ENCODE measurements around the gene GAD2.

GAD2 gene

DNA sequence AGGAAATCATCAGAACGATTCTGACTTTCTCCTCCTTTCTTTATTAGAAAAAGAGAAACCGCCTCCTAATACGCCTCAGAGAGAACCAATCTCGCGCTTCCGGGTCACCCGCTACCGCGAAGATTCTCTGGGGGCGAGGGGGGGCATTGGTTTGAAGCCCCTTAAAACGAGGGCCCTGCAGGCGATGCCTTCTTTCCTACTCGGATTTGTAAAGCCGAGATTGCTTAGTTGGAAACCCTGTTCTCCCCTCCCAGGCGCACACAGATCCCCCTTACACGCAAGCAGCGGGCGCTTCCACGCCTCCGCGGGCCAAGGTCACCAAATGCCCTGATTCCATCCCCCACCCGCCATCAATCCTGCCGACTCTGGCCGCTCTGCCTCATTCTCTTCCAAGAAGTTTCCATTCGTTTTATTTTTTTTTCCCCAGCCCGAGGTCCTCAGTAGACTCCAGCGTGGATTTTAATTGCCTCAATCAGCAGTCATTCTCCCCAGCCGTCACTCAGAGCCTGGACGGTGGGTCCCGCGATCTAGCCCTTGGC is 1.1 kb upstream of the GAD2 start:
- Mint-ChIP-seq H3K27me3 (peaks cover 88% of the 10 kb centered on the region), H3K4me3 (peak overlapping the region; percentile 76), H3K36me3 (no peaks in the 10 kb centered on the region), H3K9me3 (no peaks in the 10 kb centered on the region), H3K27ac (no peak overlapping the region), H3K4me1 (peaks cover 43% of the 10 kb centered on the region)
- ATAC-seq, result no peak

DNA sequence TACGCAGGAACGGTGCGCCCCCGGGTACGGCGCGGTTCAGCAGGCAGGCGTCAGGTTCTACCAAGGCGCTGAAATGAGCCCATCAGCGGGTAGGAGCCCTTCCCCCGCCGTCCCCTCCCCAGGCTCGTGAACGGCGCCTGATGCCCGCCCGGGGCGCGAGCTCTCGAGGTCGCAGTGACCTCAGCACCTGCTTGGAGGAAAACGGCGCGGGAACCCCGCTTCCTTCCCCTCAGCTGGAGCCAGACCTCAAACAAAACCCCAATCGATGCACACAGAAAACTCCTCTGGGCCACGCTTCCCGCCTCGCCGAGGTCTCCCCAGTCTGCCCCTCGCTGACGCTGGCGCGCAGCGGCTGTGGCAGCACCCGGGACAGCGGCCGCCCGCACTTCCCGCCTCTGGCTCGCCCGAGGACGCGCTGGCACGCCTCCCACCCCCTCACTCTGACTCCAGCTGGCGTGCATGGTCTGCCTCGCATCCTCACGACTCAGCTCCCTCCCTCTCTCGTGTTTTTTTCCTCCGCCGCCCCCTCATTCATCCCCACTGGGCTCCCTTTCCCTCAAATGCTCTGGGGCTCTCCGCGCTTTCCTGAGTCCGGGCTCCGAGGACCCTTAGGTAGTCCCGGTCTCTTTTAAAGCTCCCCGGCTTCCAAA is 514 bp upstream of the GAD2 start:
- no peak for ATAC-seq
- Mint-ChIP-seq H3K4me3 (peak overlapping the region; percentile 76), H3K27me3 (peaks cover 94% of the 10 kb centered on the region), H3K4me1 (peaks cover 43% of the 10 kb centered on the region), H3K9me3 (no peaks in the 10 kb centered on the region), H3K36me3 (no peaks in the 10 kb centered on the region), H3K27ac (no peak overlapping the region)

DNA sequence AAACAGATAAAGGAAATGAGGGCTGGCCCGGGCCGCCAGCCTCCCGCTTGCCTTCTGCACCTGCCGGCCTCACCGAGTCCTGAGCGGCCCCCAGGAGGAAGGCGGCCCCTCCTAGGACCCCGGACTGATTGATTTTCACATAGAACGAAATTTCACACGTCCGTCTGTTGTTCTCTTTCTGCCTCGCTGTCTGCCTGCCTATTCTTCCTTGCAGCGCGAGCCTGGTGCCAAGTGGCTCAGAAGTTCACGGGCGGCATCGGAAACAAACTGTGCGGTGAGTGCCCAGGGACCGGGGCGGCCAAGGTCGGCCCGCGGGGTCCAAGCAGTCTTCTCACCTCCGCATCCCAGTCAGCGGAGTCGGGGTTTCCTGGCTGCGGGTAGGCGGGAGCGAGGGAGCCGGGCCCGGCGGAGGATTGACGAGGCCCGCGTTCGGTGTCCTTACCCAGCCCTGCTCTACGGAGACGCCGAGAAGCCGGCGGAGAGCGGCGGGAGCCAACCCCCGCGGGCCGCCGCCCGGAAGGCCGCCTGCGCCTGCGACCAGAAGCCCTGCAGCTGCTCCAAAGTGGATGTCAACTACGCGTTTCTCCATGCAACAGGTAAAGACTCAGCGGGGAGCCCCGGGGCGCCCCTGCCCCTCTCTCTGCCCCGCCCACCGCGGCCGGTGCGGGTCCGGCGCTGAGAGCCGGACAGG is 967 bp downstream of the GAD2 start:
- ATAC-seq, result no peak
- Mint-ChIP-seq H3K4me1 (peaks cover 43% of the 10 kb centered on the region), H3K27me3 (peaks cover 98% of the 10 kb centered on the region), H3K27ac (no peak overlapping the region), H3K9me3 (no peaks in the 10 kb centered on the region), H3K4me3 (peak overlapping the region; percentile 21), H3K36me3 (no peaks in the 10 kb centered on the region)

DNA sequence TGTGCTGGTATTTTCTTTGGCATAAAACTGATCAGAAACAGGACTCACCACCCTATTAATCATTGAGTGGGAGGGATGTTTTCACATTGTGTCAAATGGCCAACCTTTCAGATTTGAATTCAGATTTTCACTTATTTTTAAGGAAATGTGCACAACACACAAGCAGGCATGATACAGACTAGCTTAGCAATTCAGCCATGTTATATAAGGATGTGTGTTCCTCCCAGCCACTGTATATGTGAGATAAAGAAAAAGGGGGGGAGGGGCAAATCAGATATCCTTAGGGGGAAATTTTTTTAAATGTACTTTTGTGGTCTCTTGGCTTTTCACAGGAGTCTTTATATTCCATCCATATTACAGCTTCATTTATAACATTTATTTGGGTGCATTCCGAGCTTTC is 3.1 kb downstream of the GAD2 start:
- Mint-ChIP-seq H3K9me3 (no peaks in the 10 kb centered on the region), H3K4me1 (peaks cover 38% of the 10 kb centered on the region), H3K27ac (no peak overlapping the region), H3K27me3 (peaks cover 90% of the 10 kb centered on the region), H3K4me3 (no peak overlapping the region), H3K36me3 (no peaks in the 10 kb centered on the region)
- no peak for ATAC-seq

DNA sequence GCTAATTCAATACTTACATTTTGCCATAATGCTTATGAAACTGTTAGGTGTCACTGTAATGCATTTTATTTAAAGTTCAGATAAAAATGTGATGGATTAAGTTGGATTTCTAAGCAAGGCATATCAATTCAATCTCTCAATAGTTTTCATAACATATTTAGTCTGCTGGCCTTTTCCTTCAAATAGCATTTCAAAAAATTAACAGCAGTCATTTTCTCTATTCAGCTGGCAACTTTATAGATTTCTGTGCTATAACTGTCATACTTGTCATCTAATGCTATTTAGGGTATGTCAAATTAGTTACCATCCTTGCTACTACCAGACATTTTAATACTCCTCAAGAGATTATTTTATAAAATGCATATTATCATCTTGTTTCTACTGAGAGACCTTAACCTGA is 4.3 kb downstream of the GAD2 start:
- no peak for ATAC-seq
- Mint-ChIP-seq H3K4me3 (no peak overlapping the region), H3K9me3 (no peaks in the 10 kb centered on the region), H3K27ac (no peak overlapping the region), H3K36me3 (no peaks in the 10 kb centered on the region), H3K27me3 (peaks cover 90% of the 10 kb centered on the region), H3K4me1 (peaks cover 25% of the 10 kb centered on the region)

DNA sequence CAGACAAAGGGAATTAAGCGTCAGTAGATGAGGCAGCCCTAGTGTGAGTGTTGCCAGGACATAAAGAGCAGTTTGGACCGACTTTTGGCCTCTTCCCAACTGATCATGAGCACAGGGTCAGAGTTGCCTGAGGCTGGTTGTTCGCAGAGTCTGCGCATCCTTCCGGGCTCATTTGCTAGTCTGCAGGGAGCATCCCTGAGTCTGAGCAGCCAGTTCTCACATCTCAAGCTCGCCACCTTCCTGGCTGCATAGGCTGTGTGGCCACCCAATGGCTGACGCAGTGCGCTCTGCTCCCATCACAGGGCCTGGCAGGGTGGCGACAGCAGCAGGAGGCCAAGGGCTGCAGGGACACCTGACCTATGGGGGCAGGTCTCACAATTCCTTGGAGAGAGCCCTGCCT is 5.0 kb downstream of the GAD2 start:
- Mint-ChIP-seq H3K27me3 (peaks cover 84% of the 10 kb centered on the region), H3K36me3 (no peaks in the 10 kb centered on the region), H3K9me3 (no peaks in the 10 kb centered on the region), H3K27ac (no peak overlapping the region), H3K4me3 (no peak overlapping the region), H3K4me1 (peaks cover 19% of the 10 kb centered on the region)
- ATAC-seq, result no peak

DNA sequence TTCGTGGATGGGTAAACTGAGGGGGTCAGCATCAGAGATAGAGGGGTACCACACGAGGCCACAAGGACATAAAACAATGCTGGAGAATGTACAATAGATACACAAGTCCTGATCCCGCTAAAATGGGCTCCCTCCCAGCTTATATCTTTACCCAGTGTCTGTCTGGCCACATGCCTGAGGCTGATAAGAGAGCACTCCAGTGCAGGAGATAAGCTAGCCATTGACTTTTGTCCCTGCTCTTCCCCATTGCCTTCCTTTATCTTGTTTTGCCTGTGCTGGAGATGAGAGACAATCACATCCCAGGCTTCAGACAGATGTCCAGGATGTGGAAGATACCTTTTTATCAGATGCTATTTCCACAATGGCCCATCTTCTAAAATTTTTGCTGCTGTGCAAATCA is 6.0 kb downstream of the GAD2 start:
- Mint-ChIP-seq H3K9me3 (no peaks in the 10 kb centered on the region), H3K4me1 (peaks cover 9% of the 10 kb centered on the region), H3K36me3 (no peaks in the 10 kb centered on the region), H3K4me3 (no peak overlapping the region), H3K27ac (no peak overlapping the region), H3K27me3 (peaks cover 79% of the 10 kb centered on the region)
- no peak for ATAC-seq

GRCh38 chr10:26225322-26225721 is 8.7 kb downstream of the GAD2 start:
- ATAC-seq, result no peak
- H3K36me3 Mint-ChIP-seq, result no peaks in the 10 kb centered on the region
- no peak overlapping the region for H3K4me3 Mint-ChIP-seq
- H3K27me3 Mint-ChIP-seq, result peaks cover 65% of the 10 kb centered on the region
- no peaks in the 10 kb centered on the region for H3K4me1 Mint-ChIP-seq
- no peak overlapping the region for H3K27ac Mint-ChIP-seq
- H3K9me3 Mint-ChIP-seq, result no peaks in the 10 kb centered on the region

- H3K4me1 Mint-ChIP-seq, result no peaks in the 10 kb centered on the region
- no peak overlapping the region for H3K27ac Mint-ChIP-seq
- no peak for ATAC-seq
- H3K4me3 Mint-ChIP-seq, result no peak overlapping the region
- peaks cover 40% of the 10 kb centered on the region for H3K27me3 Mint-ChIP-seq
- no peaks in the 10 kb centered on the region for H3K36me3 Mint-ChIP-seq
- H3K9me3 Mint-ChIP-seq, result no peaks in the 10 kb centered on the region
Measured at GRCh38 chr10:26227786-26228185, 11.2 kb downstream of the GAD2 start.

- H3K27ac Mint-ChIP-seq, result no peak overlapping the region
- no peak overlapping the region for H3K4me3 Mint-ChIP-seq
- H3K9me3 Mint-ChIP-seq, result no peaks in the 10 kb centered on the region
- no peaks in the 10 kb centered on the region for H3K4me1 Mint-ChIP-seq
- H3K27me3 Mint-ChIP-seq, result peaks cover 45% of the 10 kb centered on the region
- ATAC-seq, result no peak
- H3K36me3 Mint-ChIP-seq, result no peaks in the 10 kb centered on the region
Measured at GRCh38 chr10:26232174-26232573, 15.6 kb downstream of the GAD2 start.

DNA sequence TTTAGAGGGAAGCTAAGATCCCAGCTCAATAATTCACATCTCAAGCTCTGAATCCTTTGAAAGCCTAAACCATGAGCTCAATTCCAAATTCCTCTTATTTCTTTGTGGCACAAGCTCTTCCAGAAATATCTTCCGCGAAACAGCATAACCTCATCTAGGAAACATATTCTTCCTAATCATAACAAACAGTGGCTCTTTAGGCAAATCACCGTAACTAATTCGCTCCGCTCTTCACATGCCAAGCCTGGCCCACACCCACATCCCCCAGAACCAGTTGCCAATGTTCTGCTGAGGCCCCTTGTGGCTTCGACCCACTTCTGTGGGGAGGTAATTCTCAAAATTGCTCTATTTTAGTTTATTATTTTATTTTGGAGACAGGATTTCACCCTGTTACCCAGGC is 19.2 kb downstream of the GAD2 start:
- H3K36me3 Mint-ChIP-seq, result no peaks in the 10 kb centered on the region
- H3K4me3 Mint-ChIP-seq, result no peak overlapping the region
- H3K9me3 Mint-ChIP-seq, result no peaks in the 10 kb centered on the region
- H3K27ac Mint-ChIP-seq, result no peak overlapping the region
- no peak for ATAC-seq
- H3K4me1 Mint-ChIP-seq, result no peaks in the 10 kb centered on the region
- H3K27me3 Mint-ChIP-seq, result peaks cover 57% of the 10 kb centered on the region

GRCh38 chr10:26238378-26238777 is 21.8 kb downstream of the GAD2 start:
- ATAC-seq, result no peak

DNA sequence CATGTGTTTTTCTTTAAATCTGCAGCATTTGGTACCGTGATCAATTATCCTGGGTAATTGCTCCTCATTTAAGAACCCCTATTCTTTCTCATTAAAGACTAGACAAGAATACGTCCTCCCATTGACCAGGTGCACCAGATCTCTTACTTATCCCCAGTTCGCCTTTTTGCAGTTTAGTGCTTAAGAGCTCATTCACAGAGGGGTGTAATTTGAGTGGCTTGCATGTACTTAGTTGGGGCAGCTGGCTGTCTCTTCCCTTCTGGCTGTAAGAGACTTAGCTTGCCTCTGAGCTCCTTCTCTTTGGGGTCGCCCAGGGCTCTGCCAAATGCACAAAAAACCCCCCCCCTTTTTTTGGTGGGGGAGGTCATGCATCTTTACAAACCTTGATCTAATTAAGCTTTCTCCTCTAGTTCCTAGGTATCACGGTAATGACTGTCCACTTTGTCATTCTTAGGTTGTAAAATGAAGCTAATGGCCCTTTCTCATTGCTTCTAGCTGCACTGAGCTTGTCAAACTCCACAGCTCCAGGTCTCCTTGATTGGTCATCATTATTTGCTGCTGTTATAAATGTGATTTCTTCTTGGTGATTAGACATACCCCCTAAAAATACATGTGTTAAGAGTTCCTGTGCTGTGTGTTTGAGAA is 26.3 kb downstream of the GAD2 start:
- Mint-ChIP-seq H3K27ac (no peak overlapping the region), H3K4me3 (no peak overlapping the region), H3K4me1 (no peaks in the 10 kb centered on the region), H3K27me3 (peaks cover 30% of the 10 kb centered on the region), H3K9me3 (no peaks in the 10 kb centered on the region), H3K36me3 (no peaks in the 10 kb centered on the region)
- no peak for ATAC-seq

More at GRCh38 chr10:26238378-26238777, 21.8 kb downstream of the GAD2 start:
- peaks cover 52% of the 10 kb centered on the region for H3K27me3 Mint-ChIP-seq
- H3K9me3 Mint-ChIP-seq, result no peaks in the 10 kb centered on the region
- no peak overlapping the region for H3K27ac Mint-ChIP-seq
- no peaks in the 10 kb centered on the region for H3K36me3 Mint-ChIP-seq
- H3K4me3 Mint-ChIP-seq, result no peak overlapping the region
- H3K4me1 Mint-ChIP-seq, result no peaks in the 10 kb centered on the region

DNA sequence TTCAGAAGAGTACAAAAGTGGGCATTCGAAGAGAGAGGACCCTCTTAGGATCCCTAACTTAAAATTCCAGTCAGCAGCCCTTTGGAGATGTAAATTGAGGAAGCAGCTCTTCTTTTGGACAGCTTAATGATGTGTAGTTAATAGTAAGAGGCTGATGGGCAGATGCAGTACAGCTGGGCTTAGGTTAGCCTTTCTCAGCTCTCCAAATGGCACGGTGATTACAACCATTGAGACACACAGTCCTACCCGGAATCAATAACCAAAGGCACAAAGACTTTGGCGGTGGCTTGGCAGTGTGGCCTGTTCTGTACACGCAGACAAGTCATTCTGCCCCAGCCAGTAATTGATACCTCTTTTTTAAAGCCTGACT is 26.8 kb downstream of the GAD2 start:
- peaks cover 25% of the 10 kb centered on the region for H3K27me3 Mint-ChIP-seq
- H3K4me3 Mint-ChIP-seq, result no peak overlapping the region
- H3K27ac Mint-ChIP-seq, result no peak overlapping the region

GRCh38 chr10:26249681-26250080 is 33.1 kb downstream of the GAD2 start:
- H3K27ac Mint-ChIP-seq, result no peak overlapping the region
- H3K4me1 Mint-ChIP-seq, result no peaks in the 10 kb centered on the region
- no peaks in the 10 kb centered on the region for H3K36me3 Mint-ChIP-seq
- H3K27me3 Mint-ChIP-seq, result peaks cover 18% of the 10 kb centered on the region
- no peak for ATAC-seq
- no peak overlapping the region for H3K4me3 Mint-ChIP-seq
- no peaks in the 10 kb centered on the region for H3K9me3 Mint-ChIP-seq

More for the DNA sequence above, 26.8 kb downstream of the GAD2 start:
- H3K36me3 Mint-ChIP-seq, result no peaks in the 10 kb centered on the region
- no peaks in the 10 kb centered on the region for H3K4me1 Mint-ChIP-seq
- no peaks in the 10 kb centered on the region for H3K9me3 Mint-ChIP-seq
- no peak for ATAC-seq

GRCh38 chr10:26251925-26252324 is 35.4 kb downstream of the GAD2 start:
- H3K4me1 Mint-ChIP-seq, result no peaks in the 10 kb centered on the region
- no peak overlapping the region for H3K27ac Mint-ChIP-seq
- ATAC-seq, result no peak
- no peaks in the 10 kb centered on the region for H3K9me3 Mint-ChIP-seq
- no peak overlapping the region for H3K4me3 Mint-ChIP-seq
- H3K27me3 Mint-ChIP-seq, result peaks cover 28% of the 10 kb centered on the region
- H3K36me3 Mint-ChIP-seq, result no peaks in the 10 kb centered on the region

All from stimulated activated memory B cell treated with anti-CD40 and anti-IgM and Interleukin-4, amounts not matched to agents 10 μg/mL and 1 μg/mL and 100 μg/mL, for 72 hours (primary cell).